Epithelial cell of prostate (primary cell): Measurements from ENCODE around the gene VRK3.
A peak's percentile ranks its signal among the peaks of the same experiment; 100 is the strongest.

Source experiments
- DNase-seq: peaks from one replicate; pipeline ENCODE4 v3.0.0-alpha.2; 2011; ENCODE audit warnings: low read depth, low spot score
- H3K27ac ChIP-seq: fragments of 450-650 bp; 2 replicates; pipeline ENCODE4 v1.5.1; 2017; ENCODE audit warnings: mild to moderate bottlenecking

VRK3 gene

DNA sequence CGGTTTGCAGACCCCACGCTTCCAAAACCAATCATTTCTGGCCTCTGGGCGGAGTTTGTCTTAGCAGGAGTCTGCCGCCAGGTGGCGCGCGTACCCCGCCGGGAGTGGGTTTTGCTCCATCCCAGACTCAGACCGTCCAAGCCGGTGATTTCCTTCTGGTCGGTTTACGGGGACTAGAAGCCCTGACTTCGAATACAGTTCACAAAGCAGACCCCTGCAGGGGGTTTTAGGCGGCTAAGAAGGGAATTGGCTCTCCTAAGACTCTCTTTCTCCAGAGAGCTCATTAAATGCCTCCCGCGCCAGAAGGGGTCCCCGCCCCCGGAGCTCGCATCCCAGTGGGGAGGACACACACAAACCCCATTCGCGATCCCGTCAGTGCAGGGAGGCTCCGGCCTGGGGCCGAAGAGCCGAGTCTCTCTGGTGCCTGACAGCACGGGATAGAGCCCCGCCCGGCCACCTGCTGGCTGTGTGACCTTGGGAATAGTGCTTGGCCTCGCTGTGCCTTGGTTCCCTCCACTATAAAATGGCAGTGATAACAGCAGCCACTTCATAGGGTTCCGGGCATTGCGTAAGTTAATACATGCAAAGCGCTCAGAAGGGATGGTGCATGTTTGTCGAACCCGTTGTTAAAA lies 87.3 kb downstream of the VRK3 start:
- no peak for DNase-seq
- H3K27ac ChIP-seq = no peak overlapping the region

DNA sequence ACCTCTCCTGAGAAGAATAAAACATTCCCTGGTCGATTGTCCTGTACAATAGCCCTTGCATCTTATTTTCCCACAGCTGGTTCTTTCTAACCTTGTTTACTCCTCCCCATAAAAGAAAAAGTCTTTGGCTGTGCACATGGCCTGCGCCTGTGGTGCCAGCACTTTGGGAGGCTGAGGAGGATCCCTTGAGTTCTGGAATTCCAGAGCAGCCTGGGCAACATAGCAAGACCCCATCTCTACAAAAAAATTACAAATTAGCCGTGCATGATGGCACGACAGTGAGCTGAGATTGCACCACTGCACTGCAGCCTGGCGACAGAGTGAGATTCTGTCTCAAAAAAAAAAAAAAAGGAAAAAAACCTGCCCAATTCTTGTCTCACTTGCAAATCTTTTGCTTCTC lies 88.6 kb downstream of the VRK3 start:
- no peak for DNase-seq
- H3K27ac ChIP-seq = no peak overlapping the region

DNA sequence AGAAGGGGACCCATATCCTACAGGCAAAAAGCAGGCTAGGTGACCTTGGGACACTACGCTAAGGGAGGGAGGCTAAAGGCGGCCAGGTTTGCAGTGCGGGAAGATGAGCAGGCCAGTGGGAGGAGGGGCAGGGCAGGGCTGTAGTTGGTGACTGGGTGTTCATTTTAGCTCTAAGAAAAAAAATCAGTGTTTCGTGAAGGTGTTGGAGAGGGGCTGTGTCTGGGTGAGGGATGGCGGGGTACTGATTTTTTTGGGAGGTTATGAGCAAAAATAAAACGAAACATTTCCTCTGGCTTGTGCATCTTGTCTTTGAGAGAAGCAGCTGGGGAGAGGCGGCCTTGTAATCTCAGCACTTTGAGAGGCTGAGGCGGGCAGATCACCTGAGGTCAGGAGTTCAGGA lies 91.5 kb downstream of the VRK3 start:
- no peak for DNase-seq
- H3K27ac ChIP-seq = no peak overlapping the region

DNA sequence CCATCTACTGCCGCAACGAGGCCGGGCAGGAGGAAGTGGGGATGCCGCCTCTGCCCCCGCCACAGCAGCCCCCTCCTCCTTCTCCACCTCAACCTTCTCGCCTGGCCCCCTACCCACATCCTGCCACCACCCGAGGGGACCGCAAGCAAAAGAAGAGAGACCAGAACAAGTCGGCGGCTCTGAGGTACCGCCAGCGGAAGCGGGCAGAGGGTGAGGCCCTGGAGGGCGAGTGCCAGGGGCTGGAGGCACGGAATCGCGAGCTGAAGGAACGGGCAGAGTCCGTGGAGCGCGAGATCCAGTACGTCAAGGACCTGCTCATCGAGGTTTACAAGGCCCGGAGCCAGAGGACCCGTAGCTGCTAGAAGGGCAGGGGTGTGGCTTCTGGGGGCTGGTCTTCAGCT lies 92.4 kb downstream of the VRK3 start:
- H3K27ac ChIP-seq = no peak overlapping the region
- DNase-seq = no peak

DNA sequence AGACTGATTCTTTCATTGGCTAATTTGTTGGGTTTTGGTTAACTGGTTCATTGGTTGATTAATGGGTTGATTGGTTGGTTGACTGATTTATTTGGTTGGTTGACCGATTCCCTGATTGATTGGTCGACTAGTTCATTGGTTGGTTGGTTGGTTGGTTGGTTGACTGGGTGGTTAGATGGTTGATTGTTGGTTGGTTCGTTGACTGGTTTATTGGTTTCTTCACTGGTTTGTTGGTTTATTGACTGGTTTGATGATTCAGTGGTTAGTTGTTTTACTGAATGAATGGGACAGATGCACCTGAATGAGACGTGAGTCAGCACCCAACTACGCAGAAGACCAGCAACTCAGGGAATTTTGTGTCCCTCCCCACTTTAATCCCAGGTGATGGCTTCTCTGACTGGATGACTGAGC lies 93.1 kb downstream of the VRK3 start:
- peak overlapping the region; percentile 50 for H3K27ac ChIP-seq
- peak; percentile 79 for DNase-seq

DNA sequence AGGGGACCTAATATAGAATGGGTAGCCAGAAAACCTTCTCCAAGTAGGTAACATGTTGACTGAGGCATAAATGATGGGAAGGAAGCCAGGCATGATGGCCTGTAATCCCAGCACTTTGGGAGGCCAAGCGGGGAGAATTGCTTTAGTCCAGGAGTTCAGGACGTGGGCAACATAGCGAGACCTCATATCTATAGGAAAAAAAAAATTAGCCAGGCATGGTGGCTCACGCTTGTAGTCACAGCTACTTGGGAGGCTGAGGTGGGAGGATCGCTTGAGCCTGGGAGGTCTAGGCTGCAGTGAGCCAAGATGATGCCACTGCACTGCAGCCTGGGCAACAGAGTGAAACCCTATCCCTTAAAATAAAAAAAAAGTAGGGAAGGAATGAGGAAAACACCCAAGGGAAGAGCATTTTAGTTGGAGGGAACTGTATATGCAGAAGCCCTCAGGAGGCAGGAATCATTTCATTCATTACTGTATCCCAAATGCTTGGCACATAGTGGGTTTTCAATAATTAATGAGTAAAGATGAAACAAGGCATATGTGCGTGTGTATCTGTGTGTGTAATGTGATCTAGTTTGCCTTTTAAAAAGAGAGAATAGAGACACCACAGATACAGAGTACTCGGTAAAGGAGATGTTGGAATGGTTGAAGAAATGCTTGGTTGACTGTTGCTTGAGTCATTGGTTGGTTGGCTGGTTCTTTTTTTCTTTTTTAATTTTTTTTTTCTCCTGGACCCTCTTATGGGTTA lies 93.7 kb downstream of the VRK3 start:
- no peak for DNase-seq
- peak overlapping the region; percentile 50 for H3K27ac ChIP-seq

DNA sequence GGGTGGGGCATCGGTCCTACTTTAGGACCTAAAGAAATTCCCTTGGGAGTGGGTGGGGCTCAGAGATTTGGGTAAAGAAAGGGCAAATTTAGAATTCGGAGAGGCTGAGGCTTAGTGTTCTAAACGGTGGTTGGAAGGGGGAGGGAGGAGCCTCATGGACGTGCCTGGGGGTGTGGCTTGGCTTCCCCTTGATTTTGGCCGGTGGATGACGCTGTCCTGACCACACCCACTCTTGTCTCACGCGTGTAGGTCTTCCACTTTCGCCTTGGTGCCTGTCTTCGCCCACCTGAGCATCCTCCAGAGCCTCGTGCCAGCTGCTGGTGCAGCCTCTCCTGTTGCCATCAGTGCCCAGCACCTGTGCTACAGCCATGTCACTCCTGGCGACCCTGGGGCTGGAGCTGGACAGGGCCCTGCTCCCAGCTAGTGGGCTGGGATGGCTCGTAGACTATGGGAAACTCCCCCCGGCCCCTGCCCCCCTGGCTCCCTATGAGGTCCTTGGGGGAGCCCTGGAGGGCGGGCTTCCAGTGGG lies 94.6 kb downstream of the VRK3 start:
- no peak for DNase-seq
- peak overlapping the region; percentile 89 for H3K27ac ChIP-seq

DNA sequence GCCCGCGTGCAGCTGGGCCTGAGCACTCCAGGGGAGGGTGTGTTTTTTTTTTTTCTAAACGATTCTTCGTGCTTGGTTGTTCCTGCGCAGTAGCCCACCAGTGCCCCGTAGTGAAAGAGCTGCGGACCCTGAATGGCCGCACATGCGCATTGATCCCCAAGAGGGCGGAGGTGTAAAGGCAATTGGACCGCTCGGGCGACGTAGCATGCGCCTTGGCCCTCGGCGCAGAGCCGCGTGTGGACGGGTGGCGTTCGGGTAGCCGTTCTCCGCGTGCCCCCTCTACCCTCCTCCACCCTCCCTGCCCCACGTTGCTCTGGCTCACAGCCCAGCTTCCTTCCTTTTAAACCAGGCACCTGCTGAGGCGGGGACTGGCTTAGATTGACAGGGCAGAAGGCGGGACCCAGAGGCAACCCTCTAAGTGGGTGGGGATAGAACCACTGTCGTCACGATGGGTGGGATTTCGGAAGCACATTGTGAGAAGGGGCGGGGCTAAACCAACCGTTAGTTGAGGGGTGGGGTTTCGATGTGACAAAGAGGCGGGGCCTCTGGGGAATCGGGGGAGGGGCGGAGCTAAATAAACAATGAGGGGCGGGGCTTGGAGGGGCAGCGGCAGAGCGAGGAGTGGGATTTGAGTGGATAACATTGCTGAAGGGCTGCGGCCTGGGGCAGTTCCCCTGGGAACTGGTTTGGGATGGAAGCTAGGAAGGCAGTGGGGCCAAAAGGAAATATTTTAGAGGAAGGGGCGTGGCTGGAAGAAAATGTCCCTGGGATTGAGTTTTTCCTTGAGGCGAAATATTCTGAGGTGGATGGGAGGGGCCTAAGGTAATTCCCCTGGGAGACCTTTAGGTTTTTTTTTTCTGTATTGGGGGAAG lies 95.3 kb downstream of the VRK3 start:
- DNase-seq = peak; percentile 83
- peak overlapping the region; percentile 89 for H3K27ac ChIP-seq

DNA sequence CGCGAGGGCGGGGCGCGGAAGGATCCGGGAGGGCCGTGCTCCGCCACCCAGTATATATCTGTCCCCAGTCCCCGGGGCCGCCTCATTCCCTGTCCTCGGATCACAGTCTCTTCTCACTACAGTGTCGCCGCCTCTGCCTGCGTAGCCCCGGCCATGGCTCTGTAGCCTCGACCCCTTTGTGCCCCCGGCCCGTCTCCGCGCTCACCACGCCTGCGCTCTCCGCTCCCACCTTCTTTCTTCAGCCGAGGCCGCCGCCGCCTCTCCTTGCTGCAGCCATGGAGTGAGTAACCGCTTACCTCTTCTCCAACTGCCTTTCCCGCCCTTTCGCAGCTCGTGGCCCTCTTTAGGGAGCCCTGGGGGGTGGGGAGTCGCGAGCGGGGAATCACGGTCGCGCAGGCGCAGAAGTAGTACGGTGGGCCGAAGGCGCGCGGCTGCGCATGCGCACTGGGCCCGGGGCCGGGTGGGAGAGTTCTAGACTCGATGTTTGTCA lies 96.0 kb downstream of the VRK3 start, which contains the start of the genes ATF5 and NUP62:
TSS of gene ATF5 (plus strand) at position 85 of the 490 bp plus-strand sequence. CDS start 1,646 bp downstream, outside the sequence.
TSS of gene NUP62 (minus strand) at position 384 of the 490 bp plus-strand sequence. CDS start 19,697 bp downstream, outside the sequence.
- no peak for DNase-seq
- peak within 1 kb of the TSS; percentile 89 for H3K27ac ChIP-seq

DNA sequence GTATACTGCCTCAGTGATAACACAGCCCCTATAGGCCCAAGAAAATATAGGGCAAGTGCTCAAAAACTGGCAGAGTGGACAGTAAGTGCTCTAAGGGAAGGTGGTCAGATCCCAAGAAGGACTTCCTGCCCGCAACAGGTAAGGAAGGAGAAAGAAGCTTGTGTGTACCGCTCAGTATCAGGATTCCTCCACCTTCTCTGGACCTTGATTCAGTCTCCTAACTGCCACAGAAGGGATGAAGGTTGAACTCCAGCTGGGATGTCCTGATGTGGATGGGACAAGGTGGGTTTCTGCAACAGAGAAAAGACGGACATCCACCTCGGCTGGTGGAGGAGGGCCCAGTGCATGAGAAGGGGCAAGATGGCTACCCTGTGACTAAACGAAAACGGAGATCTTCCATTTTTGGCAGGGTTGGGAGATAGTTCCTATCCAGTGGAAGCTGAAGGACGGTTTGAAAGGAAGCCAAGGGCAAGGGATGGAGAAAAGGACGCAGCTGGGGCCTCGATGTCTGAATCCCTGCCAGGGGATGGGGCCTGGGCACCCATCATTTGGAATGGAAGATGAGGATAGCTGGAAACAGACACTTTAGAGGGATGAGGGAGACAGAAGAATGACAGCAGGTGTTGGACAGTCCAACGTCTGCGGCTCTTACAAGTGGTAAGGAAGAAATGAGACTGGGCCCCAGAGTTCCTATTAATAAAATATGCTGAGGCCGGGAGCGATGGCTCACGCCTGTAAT lies 97.5 kb downstream of the VRK3 start:
- peak overlapping the region; percentile 89 for H3K27ac ChIP-seq
- DNase-seq = no peak

DNA sequence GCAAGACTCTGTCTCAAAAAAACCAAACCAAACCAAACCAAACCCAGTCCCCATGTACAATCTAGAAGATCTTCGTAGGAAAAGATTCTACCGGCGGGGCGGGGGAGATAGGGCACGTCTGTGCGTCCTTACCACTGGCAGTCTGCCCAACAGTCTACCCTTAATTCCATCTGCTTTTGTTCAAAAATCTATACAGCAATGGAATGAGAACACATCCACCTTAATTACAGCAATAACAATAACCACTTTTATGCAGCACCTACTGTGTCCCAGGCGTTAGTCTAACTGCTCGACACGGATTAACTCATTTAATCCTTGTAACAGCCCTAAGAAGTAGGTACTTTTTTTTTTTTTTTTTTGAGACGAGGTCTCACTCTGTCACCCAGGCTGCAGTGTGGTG lies 98.7 kb downstream of the VRK3 start:
- no peak overlapping the region for H3K27ac ChIP-seq
- DNase-seq = no peak
